IMR-90 (cell line): ENCODE measurements around the gene CERS6. TPM values are rescaled to one million over a fixed set of nuclear protein-coding genes. Genes with fewer than 3 reads are reported as not detected.

ENCODE experiments used
- ATAC-seq: fragments of 200-7000 bp; cut with Tn5 transposase; 2 replicates; pipeline ENCODE4 v1.9.1; 2020; ENCODE audit warnings: low read depth, mild to moderate bottlenecking, moderate library complexity
- BruUV-seq: library from RNA; stranded (reverse); fragments of 400-500 nt; replicated peaks from 2 replicates; lab custom pipeline; 2021; lab: Mats Ljungman, UMichigan
- CTCF ChIA-PET: fragments of 300-600 bp; formaldehyde crosslinking; extraction: SDS; loops from one replicate; lab custom pipeline; 2021; ENCODE audit warnings: antibody characterized with exemption; lab: Yijun Ruan, JAX
- POLR2A ChIA-PET: fragments of 300-600 bp; sonication (Branson Sonifier 250); formaldehyde crosslinking; loops from one replicate; lab custom pipeline; 2022; ENCODE audit warnings: antibody characterized with exemption; ENCODE audit not compliant: unreplicated experiment; lab: Charles Lee
- DNase-seq: peaks from one replicate; pipeline ENCODE4 v3.0.0; 2013
- H2AFZ ChIP-seq: replicated peaks from 2 replicates; pipeline ENCODE3; 2013; ENCODE audit warnings: low read length, mild to moderate bottlenecking; ENCODE audit not compliant: poor library complexity
- H2AK5ac ChIP-seq: 2 replicates; pipeline ENCODE4 v1.6.1; 2013; ENCODE audit warnings: low read depth, low read length, inconsistent platforms
- H2AK9ac ChIP-seq: replicated peaks from 2 replicates; pipeline ENCODE3; 2013; ENCODE audit warnings: mild to moderate bottlenecking, low read depth, low read length, moderate library complexity; ENCODE audit not compliant: poor library complexity
- H2BK120ac ChIP-seq: 2 replicates; pipeline ENCODE4 v1.6.1; 2013; ENCODE audit warnings: low read depth, low read length, inconsistent platforms
- H2BK15ac ChIP-seq: 3 replicates; pipeline ENCODE4 v1.6.1; 2013; ENCODE audit warnings: low read depth, low read length, inconsistent platforms
- H2BK20ac ChIP-seq: 2 replicates; pipeline ENCODE4 v1.6.1; 2013; ENCODE audit warnings: low read depth, mild to moderate bottlenecking, inconsistent platforms, low read length, moderate library complexity
- H2BK5ac ChIP-seq: 2 replicates; pipeline ENCODE4 v1.6.1; 2013; ENCODE audit warnings: mild to moderate bottlenecking, low read depth, low read length, inconsistent platforms; ENCODE audit not compliant: poor library complexity, severe bottlenecking
- H3K14ac ChIP-seq: replicated peaks from 2 replicates; pipeline ENCODE4 v1.6.1; 2013; ENCODE audit warnings: low read depth, low read length, inconsistent platforms
- H3K18ac ChIP-seq: 2 replicates; pipeline ENCODE4 v1.6.1; 2013; ENCODE audit warnings: low read depth, low read length, control low read depth
- H3K23ac ChIP-seq: 2 replicates; pipeline ENCODE4 v1.6.1; 2013; ENCODE audit warnings: low read depth, low read length, inconsistent platforms
- H3K27ac ChIP-seq: 2 replicates; pipeline ENCODE4 v1.5.1; 2013; ENCODE audit warnings: mild to moderate bottlenecking, control low read depth, low read length; ENCODE audit not compliant: insufficient read depth
- H3K27me3 ChIP-seq: 2 replicates; pipeline ENCODE4 v1.6.1; 2013; ENCODE audit warnings: low read length; ENCODE audit not compliant: control insufficient read depth, insufficient read depth
- H3K36me3 ChIP-seq: 2 replicates; pipeline ENCODE4 v1.6.1; 2013; ENCODE audit warnings: low read length, mixed read lengths; ENCODE audit not compliant: control insufficient read depth, insufficient read depth
- H3K4ac ChIP-seq: 2 replicates; pipeline ENCODE4 v1.6.1; 2013; ENCODE audit warnings: low read depth, low read length, inconsistent platforms
- H3K4me1 ChIP-seq: 2 replicates; pipeline ENCODE4 v1.6.1; 2013; ENCODE audit warnings: low read length, mixed read lengths; ENCODE audit not compliant: control insufficient read depth, insufficient read depth
- H3K4me2 ChIP-seq: 2 replicates; pipeline ENCODE4 v1.6.1; 2013; ENCODE audit warnings: low read depth, mild to moderate bottlenecking, control low read depth, low read length, moderate library complexity
- H3K4me3 ChIP-seq: 2 replicates; pipeline ENCODE4 v1.5.1; 2013; ENCODE audit warnings: low read depth, mild to moderate bottlenecking, control low read depth, low read length, moderate library complexity; ENCODE audit not compliant: insufficient read depth
- H3K56ac ChIP-seq: 2 replicates; pipeline ENCODE4 v1.6.1; 2013; ENCODE audit warnings: low read length, inconsistent platforms; ENCODE audit not compliant: insufficient read depth; ENCODE audit errors: extremely low read depth
- H3K79me1 ChIP-seq, 2 experiments: 2 replicates each; pipeline ENCODE4 v1.6.1; 2013; ENCODE audit warnings: low read length in 2 of 2, inconsistent platforms in 1 of 2, low read depth in 1 of 2
- H3K9ac ChIP-seq: 2 replicates; pipeline ENCODE4 v1.6.1; 2013; ENCODE audit warnings: low read depth, low read length, control low read depth
- H3K9me1 ChIP-seq: 2 replicates; pipeline ENCODE4 v1.6.1; 2013; ENCODE audit warnings: low read length, inconsistent platforms; ENCODE audit not compliant: insufficient read depth
- H3K9me3 ChIP-seq: 2 replicates; pipeline ENCODE4 v1.6.1; 2013; ENCODE audit warnings: low read length; ENCODE audit not compliant: control insufficient read depth, insufficient read depth
- H4K20me1 ChIP-seq: 2 replicates; pipeline ENCODE4 v1.6.1; 2013; ENCODE audit warnings: low read length, inconsistent platforms; ENCODE audit not compliant: insufficient read depth
- H4K5ac ChIP-seq: 2 replicates; pipeline ENCODE4 v1.6.1; 2013; ENCODE audit warnings: mild to moderate bottlenecking, low read depth, low read length, control low read depth
- H4K8ac ChIP-seq, 2 experiments: 2 replicates each; pipeline ENCODE4 v1.6.1; 2013; ENCODE audit warnings: low read depth in 2 of 2, low read length in 2 of 2, control low read depth in 1 of 2, inconsistent platforms in 1 of 2
- H4K91ac ChIP-seq: 2 replicates; pipeline ENCODE4 v1.6.1; 2013; ENCODE audit warnings: low read depth, low read length, inconsistent platforms; ENCODE audit not compliant: insufficient read depth
- RCOR1 ChIP-seq: IDR thresholded peaks from 2 replicates; pipeline ENCODE4 v1.6.1; 2012; ENCODE audit warnings: mild to moderate bottlenecking, low read length, improper control_type of control experiment; ENCODE audit not compliant: insufficient replicate concordance
- RFX5 ChIP-seq: IDR thresholded peaks from 2 replicates; pipeline ENCODE4 v1.8.0; 2012; ENCODE audit warnings: low read depth, mild to moderate bottlenecking, low read length, moderate library complexity
- SMC3 ChIP-seq: fragments of 150-350 bp; IDR thresholded peaks from 2 replicates; pipeline ENCODE4 v1.6.1; 2016; ENCODE audit warnings: low read depth, mild to moderate bottlenecking, antibody characterized with exemption, low read length, moderate library complexity
- WGBS, 2 experiments: methylation state at CpG; one replicate each; pipeline versions ENCODE4 v1.1.5 to v1.1.7; 2013; ENCODE audit warnings: missing lambda C conversion rate in 2 of 2; ENCODE audit not compliant: insufficient read length in 1 of 2; ENCODE audit errors: extremely low coverage in 2 of 2; 5-methylcytosine and 5-hydroxymethylcytosine counted together
- dilution Hi-C: fragments of 300-500 bp; cut with HindIII; formaldehyde crosslinking; loops from one replicate; pipeline ENCODE4 v1.14.3; 2018; ENCODE audit warnings: low sequenced_read_pairs; ENCODE audit not compliant: unreplicated experiment
- in situ Hi-C: fragments of 300-500 bp; cut with MboI; formaldehyde crosslinking; loops from 3 replicates; pipeline ENCODE4 v1.14.3; 2019; ENCODE audit warnings: low sequenced_read_pairs, inconsistent platforms, mixed read lengths
- intact Hi-C: fragments of 100-400 bp; cut with micrococcal nuclease; formaldehyde crosslinking; loops from 2 replicates; pipeline ENCODE4 v1.10.0; 2022
- polyA plus RNA-seq, 3 experiments: library from polyadenylated mRNA; depleted of rRNA; stranded (reverse); fragments of >200 nt; gene quantifications; 2 replicates each; pipeline ENCODE4 v1.2.3, GENCODE V29; 2012; ENCODE audit warnings: low replicate concordance in 1 of 3
- total RNA-seq: library from RNA; depleted of rRNA; stranded (reverse); fragments of >200 nt; gene quantifications from 2 replicates; pipeline ENCODE4 v1.2.3, GENCODE V29; 2012

The CERS6 gene
- total and polyA plus RNA-seq, 2 of the 4 experiments (the other 2 are of a cell fraction), result 2.1 to 5.7 TPM

DNA sequence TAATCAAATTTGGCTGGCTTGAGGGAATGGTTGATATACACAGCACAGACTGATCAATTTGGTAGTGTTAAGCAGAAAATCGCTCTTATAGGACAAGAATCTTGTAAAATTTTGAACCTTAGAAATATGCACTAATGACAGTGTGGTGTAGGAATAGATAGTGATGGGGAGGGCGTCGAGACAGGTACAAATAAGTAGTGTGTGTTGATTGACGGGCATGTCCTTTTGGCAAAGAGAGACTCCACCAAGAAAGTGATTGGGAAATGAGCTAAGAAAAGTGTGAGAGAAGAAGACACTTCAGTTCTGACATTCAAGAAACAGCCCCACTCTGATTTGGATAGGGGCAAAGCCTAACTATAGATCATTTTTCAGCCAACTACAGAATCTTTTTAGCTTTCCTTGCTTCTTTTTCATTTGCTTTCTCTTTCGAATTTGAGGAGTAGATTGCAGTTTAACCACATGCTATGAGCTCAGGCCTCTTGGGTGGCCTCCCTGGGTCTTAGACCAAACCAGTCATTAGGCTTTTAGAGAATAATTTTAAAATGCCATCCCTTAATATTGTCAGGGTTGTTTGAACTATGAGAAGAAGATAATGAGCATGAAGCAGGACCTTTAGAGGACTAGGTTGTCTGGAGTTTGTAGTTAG, 127.1 kb downstream of the CERS6 start:
- no peak overlapping the region for H2AFZ ChIP-seq
- H3K4me2 ChIP-seq, result peak overlapping the region; percentile 31
- no peak overlapping the region for H2BK5ac ChIP-seq
- dilution Hi-C loops, result no loop called here
- no peak overlapping the region for H3K56ac ChIP-seq
- no peak overlapping the region for H2BK15ac ChIP-seq
- TF ChIP-seq RCOR1 (no peak), SMC3 (no peak), RFX5 (no peak)
- H3K4me1 ChIP-seq, result peaks cover 4% of the 10 kb centered on the region; the same call in 1 of the 2 replicates
- ChIA-PET CTCF (no interaction called here), POLR2A (no interaction called here)
- WGBS, 2 experiments, result 60% methylated on average over 1 of the region's 5 CpGs; no CpG with 5 or more reads in 1 of the 2 experiments
- peak overlapping the region; percentile 16 for H2BK20ac ChIP-seq
- BruUV-seq, result no TSS peak
- no peak overlapping the region for H4K8ac ChIP-seq
- H3K27ac ChIP-seq, result no peak overlapping the region; the same call in 1 of the 2 replicates
- 0 out of 2 replicates have a peak overlapping the region, but pooled peaks have one; percentile 26 for H3K4ac ChIP-seq
- H3K9ac ChIP-seq, result no peak overlapping the region
- peak overlapping the region; percentile 81 for H3K18ac ChIP-seq
- no peak overlapping the region for H4K91ac ChIP-seq
- H3K36me3 ChIP-seq, result no peaks in the 10 kb centered on the region
- ATAC-seq (peak; percentile 43; the same call in 1 of the 2 replicates), DNase-seq (peak; percentile 43)
- H3K9me1 ChIP-seq, result peaks cover 3% of the 10 kb centered on the region; the same call in 1 of the 2 replicates
- H2AK9ac ChIP-seq, result no peak overlapping the region
- in situ Hi-C loops, result no loop called here
- no peak overlapping the region for H2AK5ac ChIP-seq
- H3K79me1 ChIP-seq, result 0 out of 4 replicates have a peak, but pooled peaks cover 0 to 7% of the 10 kb centered on the region in 2 experiments
- no peaks in the 10 kb centered on the region for H3K9me3 ChIP-seq
- intact Hi-C loops, result loop anchor here (5.0 kb wide), 1 partner anchor 126 kb away; the partner anchor contains the start of gene CERS6
- peak overlapping the region; percentile 32; the same call in 1 of the 2 replicates for H4K5ac ChIP-seq
- no peak overlapping the region for H3K4me3 ChIP-seq
- no peaks in the 10 kb centered on the region for H4K20me1 ChIP-seq
- H3K23ac ChIP-seq, result peak overlapping the region; percentile 56; the same call in 1 of the 2 replicates
- no peaks in the 10 kb centered on the region for H3K27me3 ChIP-seq
- H3K14ac ChIP-seq, result no peak overlapping the region
- H2BK120ac ChIP-seq, result peak overlapping the region; percentile 46; the same call in 1 of the 2 replicates
